Ishikawa (cell line): ENCODE results near the gene CA12.

Experiments used
- TCF12 ChIP-seq: IDR thresholded peaks from 2 replicates; pipeline ENCODE4 v1.6.1; 2012; ENCODE audit warnings: low read depth
- ZBTB7A ChIP-seq: IDR thresholded peaks from 2 replicates; pipeline ENCODE4 v1.6.1; 2012; ENCODE audit warnings: low read depth
- TF ChIP-seq, protein P1 (sequence below): IDR thresholded peaks from 2 replicates; pipeline ENCODE4 v1.6.1; 2012; ENCODE audit warnings: low read depth, mild to moderate bottlenecking

DNA sequence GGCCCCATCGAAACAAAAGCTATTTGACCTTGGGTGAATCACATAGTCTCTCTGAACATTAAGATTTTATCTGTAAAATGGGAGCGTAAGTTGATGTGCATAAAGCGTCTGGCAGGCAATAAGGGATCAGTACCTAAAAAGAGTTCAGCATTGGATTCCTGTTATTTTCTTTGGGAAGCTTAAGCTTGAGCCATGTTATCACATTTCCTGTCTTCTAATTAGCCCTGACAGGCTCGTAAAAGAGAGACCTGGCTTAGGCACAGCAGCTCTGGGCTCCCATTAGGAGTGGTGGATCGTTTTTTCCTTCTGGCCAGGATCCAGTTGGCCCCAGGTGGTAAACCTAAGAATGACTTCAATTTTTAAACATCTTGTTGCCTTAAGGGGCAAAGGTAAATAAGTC, 26.0 kb upstream of the CA12 start:
- TF ChIP-seq TCF12 (no peak), ZBTB7A (no peak)
- TF ChIP-seq, protein P1, sequence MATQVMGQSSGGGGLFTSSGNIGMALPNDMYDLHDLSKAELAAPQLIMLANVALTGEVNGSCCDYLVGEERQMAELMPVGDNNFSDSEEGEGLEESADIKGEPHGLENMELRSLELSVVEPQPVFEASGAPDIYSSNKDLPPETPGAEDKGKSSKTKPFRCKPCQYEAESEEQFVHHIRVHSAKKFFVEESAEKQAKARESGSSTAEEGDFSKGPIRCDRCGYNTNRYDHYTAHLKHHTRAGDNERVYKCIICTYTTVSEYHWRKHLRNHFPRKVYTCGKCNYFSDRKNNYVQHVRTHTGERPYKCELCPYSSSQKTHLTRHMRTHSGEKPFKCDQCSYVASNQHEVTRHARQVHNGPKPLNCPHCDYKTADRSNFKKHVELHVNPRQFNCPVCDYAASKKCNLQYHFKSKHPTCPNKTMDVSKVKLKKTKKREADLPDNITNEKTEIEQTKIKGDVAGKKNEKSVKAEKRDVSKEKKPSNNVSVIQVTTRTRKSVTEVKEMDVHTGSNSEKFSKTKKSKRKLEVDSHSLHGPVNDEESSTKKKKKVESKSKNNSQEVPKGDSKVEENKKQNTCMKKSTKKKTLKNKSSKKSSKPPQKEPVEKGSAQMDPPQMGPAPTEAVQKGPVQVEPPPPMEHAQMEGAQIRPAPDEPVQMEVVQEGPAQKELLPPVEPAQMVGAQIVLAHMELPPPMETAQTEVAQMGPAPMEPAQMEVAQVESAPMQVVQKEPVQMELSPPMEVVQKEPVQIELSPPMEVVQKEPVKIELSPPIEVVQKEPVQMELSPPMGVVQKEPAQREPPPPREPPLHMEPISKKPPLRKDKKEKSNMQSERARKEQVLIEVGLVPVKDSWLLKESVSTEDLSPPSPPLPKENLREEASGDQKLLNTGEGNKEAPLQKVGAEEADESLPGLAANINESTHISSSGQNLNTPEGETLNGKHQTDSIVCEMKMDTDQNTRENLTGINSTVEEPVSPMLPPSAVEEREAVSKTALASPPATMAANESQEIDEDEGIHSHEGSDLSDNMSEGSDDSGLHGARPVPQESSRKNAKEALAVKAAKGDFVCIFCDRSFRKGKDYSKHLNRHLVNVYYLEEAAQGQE, result no peak
